ENCODE measurements around the gene SPEF2. TPM values are rescaled to one million over a fixed set of nuclear protein-coding genes. Genes with fewer than 3 reads are reported as not detected.

The SPEF2 gene
- polyA plus RNA-seq, 6 donors from 2014 or later = 0.61 to 2.1 (median 1.5) TPM; not detected in 1

DNA sequence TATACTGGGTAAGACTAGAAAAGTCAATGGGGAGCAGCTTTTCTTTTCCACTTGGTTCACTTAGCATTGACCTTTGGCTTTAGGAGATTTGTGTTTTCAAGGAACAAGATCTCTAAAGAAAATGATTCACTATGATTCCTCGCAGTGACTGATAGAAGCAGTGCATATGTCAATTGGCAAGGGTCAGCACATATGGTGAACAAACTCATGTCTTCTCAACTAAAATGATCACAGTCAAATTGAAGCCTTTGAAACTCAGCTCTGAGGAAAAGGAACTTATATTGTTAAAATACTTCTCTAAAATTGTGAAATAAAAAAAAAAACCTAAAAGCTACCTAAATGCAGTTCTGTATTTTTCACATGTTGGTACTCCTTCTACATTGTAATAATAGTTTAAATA is 195.9 kb downstream of the SPEF2 start:
- H3K27ac Mint-ChIP-seq = no peak overlapping the region
- ATAC-seq (ENCODE audit: low read depth in 2 of 2) = no peak
- no peak overlapping the region for H3K4me3 Mint-ChIP-seq

DNA sequence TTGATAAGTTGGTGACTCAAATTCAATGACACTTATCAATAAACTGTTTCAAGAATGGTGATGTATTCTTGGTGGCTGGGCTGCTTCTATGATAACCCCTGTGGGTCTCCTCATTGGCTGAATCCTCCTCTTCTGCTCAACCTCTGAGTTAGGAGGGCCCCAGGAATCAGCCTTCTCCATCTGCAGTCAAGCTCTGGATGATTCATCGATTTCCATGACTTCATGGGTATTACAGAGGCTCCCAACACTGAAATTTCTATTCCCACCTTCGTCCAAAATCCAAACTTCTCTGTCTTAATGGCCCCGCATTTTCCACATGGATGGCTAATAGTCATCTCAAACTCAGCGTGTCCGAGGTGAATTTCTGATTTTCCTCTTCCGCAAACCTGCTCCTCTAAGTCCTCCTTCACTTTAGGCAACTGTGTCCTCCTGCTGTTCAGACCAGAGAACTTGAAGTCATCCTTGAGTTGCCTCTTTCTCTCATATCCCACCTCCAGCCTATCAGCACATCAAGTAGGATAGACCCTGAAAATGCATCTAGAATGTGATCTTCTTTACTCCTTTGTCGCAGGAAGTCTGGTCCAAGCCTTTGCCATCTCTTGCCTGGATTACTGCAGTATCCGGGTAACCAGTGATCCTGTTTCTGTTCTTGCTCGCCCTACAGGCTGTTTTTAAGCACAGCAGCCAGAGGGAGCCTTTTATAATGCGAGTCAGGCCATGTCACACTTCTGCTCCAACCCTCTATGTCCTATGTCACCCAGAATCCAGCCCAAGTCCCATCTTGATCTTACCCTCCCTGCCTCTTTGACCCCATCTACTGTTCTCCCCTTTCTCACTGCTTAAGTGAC is 197.7 kb downstream of the SPEF2 start:
- Mint-ChIP-seq H3K4me3 (no peak overlapping the region), H3K27me3 (no peaks in the 10 kb centered on the region), H3K9me3 (no peaks in the 10 kb centered on the region), H3K27ac (no peak overlapping the region), H3K36me3 (no peaks in the 10 kb centered on the region), H3K4me1 (no peaks in the 10 kb centered on the region)
- no peak for ATAC-seq (ENCODE audit: low read depth in 2 of 2)
- DNase-seq = no peak

More for the DNA sequence above, 195.9 kb downstream of the SPEF2 start:
- Mint-ChIP-seq H3K27me3 (no peaks in the 10 kb centered on the region), H3K4me1 (no peaks in the 10 kb centered on the region), H3K9me3 (no peaks in the 10 kb centered on the region), H3K36me3 (no peaks in the 10 kb centered on the region)
- no peak for DNase-seq

DNA sequence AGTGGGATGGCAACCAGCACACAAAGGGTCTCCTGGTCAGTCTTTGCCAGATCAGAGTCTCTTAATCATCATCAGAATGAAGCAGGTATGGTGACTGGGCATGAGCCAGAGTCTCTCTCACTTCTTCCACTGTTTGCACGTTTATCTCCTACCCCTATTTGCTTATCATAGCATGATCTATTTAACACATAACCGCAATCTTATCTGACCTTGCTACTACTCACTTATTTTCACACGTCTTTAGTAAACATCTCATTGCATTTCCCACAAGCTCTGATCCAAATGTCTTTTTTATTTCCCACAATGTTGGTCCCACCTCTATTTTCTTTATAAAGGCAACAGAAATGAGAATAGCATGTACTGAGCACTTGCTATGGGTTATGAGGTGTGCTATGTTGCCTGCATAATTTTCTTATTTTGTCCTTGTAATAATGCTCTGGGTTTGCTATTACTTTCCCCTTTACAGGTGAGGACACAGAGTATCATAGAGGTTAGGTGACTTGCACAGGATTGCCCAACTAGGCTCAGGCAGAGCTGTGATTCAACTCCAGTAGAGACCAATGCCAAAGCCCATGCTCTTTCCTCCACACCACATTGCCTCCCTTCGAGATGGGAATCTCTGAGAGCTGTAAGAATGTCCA is 199.3 kb downstream of the SPEF2 start:
- Mint-ChIP-seq H3K27me3 (no peaks in the 10 kb centered on the region), H3K9me3 (no peaks in the 10 kb centered on the region), H3K4me1 (no peaks in the 10 kb centered on the region), H3K27ac (no peak overlapping the region), H3K36me3 (no peaks in the 10 kb centered on the region), H3K4me3 (no peak overlapping the region)
- ATAC-seq (ENCODE audit: low read depth in 2 of 2) (no peak), DNase-seq (no peak)

DNA sequence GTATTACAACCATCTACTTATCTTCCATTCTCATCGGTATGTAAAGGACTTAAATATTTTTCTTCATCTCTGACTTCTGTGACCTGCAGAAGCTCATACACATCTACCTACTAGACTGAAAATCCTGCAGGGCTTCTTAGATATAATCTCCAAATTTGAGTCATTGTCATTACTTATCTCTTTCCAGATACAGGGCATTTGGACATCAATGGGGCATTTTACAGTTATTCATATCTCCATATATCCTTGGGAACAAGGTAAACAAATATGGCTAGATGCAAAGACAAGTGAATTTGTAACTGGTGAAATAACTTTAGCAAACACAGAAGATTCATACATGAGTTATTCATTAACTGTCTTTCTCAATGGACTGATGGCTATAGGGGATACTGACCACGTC is 201.4 kb downstream of the SPEF2 start:
- Mint-ChIP-seq H3K27ac (peak overlapping the region in 1 of 6 donors; percentile 2), H3K4me3 (no peak overlapping the region), H3K9me3 (no peaks in the 10 kb centered on the region), H3K36me3 (no peaks in the 10 kb centered on the region), H3K27me3 (no peaks in the 10 kb centered on the region), H3K4me1 (no peaks in the 10 kb centered on the region)
- ATAC-seq (ENCODE audit: low read depth in 2 of 2) = no peak
- no peak for DNase-seq

DNA sequence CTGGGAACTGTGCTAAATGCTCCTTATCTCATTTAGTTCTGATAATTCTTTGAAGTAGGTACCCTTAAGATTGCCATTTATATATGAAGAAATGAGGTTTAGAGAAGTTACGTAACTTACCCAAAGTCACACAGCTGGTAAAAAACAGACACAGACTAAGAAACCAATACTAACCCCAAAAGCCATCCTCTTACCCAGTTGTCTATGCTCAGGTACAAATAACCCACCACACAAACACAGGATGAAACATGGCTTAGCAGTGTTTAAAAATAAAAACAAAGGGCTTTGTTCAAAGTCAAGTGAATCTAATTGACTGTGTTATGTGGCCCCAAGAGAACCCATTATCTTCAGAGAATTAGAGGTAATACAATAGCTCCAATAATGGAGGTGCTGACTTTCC is 202.0 kb downstream of the SPEF2 start:
- no peaks in the 10 kb centered on the region for H3K4me1 Mint-ChIP-seq
- no peaks in the 10 kb centered on the region for H3K27me3 Mint-ChIP-seq
- no peak for DNase-seq
- H3K9me3 Mint-ChIP-seq = no peaks in the 10 kb centered on the region
- no peaks in the 10 kb centered on the region for H3K36me3 Mint-ChIP-seq
- no peak overlapping the region for H3K4me3 Mint-ChIP-seq
- no peak overlapping the region for H3K27ac Mint-ChIP-seq
- no peak for ATAC-seq (ENCODE audit: low read depth in 2 of 2)

DNA sequence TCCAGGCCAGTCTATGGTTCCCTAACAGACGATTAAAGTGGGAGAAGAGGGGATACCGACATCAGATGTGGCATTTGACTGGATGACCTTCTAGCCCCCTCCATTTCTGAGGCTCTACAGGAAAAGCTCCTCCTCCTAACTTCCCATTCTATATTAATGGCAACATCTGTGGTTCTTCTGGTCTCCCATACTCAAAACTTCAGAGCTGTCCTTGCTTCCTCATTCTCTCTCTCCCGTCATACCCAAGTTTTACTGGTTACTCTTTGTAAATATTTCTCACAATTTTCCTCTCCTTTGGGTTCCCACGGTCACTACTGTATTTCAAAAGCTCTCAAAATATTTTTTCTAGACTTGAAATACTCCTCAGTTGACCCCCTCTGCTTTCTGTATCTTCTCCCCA is 203.1 kb downstream of the SPEF2 start:
- H3K4me1 Mint-ChIP-seq = no peaks in the 10 kb centered on the region
- no peaks in the 10 kb centered on the region for H3K36me3 Mint-ChIP-seq
- DNase-seq = no peak
- no peak overlapping the region for H3K4me3 Mint-ChIP-seq
- no peaks in the 10 kb centered on the region for H3K9me3 Mint-ChIP-seq
- ATAC-seq (ENCODE audit: low read depth in 2 of 2) = no peak
- H3K27ac Mint-ChIP-seq = peak overlapping the region in 1 of 6 donors; percentile 61
- no peaks in the 10 kb centered on the region for H3K27me3 Mint-ChIP-seq

DNA sequence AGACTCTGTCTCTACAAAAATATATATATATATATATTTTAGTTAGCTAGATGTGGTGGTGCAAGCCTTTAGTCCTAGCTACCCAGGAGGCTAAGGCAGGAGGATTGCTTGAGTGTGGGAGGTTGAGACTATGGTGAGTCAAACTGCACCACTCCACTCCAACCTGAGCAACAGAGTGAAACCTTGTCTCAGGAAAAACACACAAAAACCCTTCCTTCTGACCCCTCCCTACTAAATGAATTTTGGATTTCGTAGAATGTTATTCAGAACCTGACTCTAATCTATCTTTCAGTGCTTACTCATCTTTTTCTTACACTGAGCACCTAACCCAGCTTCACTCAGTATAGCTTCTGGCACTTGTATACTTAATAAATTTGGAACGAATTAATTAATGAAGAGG is 203.8 kb downstream of the SPEF2 start:
- DNase-seq = no peak
- Mint-ChIP-seq H3K9me3 (no peaks in the 10 kb centered on the region), H3K4me3 (no peak overlapping the region), H3K36me3 (no peaks in the 10 kb centered on the region), H3K27me3 (no peaks in the 10 kb centered on the region), H3K27ac (no peak overlapping the region), H3K4me1 (no peaks in the 10 kb centered on the region)
- no peak for ATAC-seq (ENCODE audit: low read depth in 2 of 2)

DNA sequence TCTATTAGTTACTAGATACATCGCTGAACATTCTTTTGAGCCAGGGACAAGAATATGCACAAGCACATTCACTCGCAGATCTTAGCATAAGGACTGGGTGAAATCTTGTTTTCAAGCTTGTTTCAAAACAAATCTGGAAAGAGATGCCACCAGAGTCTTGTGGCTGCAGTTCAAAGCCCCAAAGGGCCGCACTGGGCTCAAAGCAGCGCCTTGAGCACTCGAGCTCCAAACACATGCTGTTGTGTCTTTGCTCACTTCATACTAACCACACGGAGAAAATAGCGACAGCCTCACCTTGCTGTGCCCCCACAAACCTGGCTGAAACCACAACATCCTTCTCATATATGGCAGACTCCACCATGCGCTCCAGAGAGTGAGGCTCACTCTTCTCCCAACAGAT is 204.8 kb downstream of the SPEF2 start:
- Mint-ChIP-seq H3K4me3 (no peak overlapping the region), H3K9me3 (no peaks in the 10 kb centered on the region), H3K27me3 (no peaks in the 10 kb centered on the region), H3K36me3 (no peaks in the 10 kb centered on the region), H3K4me1 (no peaks in the 10 kb centered on the region), H3K27ac (peak overlapping the region in 1 of 6 donors; percentile 26)
- ATAC-seq (ENCODE audit: low read depth in 2 of 2) = no peak
- no peak for DNase-seq

DNA sequence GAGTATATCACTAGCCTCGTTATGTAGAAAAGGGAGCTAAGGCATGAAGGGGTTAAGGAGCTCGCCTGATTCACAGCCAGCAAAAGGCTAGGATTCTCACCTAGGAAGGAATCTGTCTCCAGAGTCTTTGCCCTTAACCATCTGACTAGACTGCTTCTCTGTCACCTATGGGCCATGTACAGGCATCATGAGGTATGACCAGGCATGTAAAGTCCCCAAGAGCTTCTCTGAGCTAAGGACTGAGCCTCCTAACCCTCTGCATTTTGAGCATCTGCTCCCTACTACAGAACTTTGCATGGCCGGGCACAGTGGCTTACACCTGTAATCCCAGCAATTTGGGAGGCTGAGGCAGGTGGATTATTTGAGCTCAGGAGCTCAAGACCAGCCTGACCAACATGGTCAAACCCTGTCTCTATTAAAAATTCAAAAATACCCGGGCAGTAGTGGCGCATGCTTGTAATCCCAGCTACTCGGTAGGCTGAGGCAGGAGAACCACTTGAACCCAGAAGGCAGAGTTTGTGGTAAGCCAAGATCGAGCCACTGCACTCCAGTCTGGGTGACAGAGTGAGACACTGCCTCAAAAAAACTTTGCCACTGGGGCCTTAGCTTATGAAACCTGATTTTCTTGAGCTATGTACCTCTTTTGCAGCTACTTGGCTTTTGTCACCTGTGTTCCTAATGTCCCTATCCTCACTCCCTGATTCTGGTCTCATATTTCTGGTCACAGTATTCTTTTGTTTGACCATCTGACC is 205.9 kb downstream of the SPEF2 start:
- H3K36me3 Mint-ChIP-seq = no peaks in the 10 kb centered on the region
- no peaks in the 10 kb centered on the region for H3K9me3 Mint-ChIP-seq
- ATAC-seq (ENCODE audit: low read depth in 2 of 2) (no peak), DNase-seq (no peak)
- no peaks in the 10 kb centered on the region for H3K4me1 Mint-ChIP-seq
- H3K27ac Mint-ChIP-seq = no peak overlapping the region
- no peaks in the 10 kb centered on the region for H3K27me3 Mint-ChIP-seq
- H3K4me3 Mint-ChIP-seq = no peak overlapping the region

DNA sequence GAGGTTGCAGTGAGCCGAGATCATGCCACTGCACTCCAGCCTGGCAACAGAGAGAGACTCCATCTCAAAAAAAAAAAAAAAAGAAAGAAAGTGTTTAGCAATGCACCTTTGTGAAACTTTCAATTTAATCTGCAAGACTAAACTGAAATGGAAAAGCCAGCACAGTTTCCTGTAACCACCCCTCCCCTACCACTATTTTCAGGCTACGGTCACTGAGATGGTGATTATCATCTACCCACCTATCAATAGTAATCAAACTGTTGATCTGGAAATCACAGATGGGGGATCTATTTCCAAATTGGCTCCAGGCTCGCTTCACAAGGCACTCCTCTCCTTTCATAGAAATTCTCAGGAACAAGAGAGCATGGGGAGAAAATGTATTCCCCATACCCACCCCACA is 208.4 kb downstream of the SPEF2 start:
- no peaks in the 10 kb centered on the region for H3K36me3 Mint-ChIP-seq
- no peak overlapping the region for H3K27ac Mint-ChIP-seq
- H3K4me3 Mint-ChIP-seq = no peak overlapping the region
- H3K4me1 Mint-ChIP-seq = no peaks in the 10 kb centered on the region
- H3K27me3 Mint-ChIP-seq = no peaks in the 10 kb centered on the region
- H3K9me3 Mint-ChIP-seq = no peaks in the 10 kb centered on the region
- ATAC-seq (ENCODE audit: low read depth in 2 of 2) (no peak), DNase-seq (no peak)

DNA sequence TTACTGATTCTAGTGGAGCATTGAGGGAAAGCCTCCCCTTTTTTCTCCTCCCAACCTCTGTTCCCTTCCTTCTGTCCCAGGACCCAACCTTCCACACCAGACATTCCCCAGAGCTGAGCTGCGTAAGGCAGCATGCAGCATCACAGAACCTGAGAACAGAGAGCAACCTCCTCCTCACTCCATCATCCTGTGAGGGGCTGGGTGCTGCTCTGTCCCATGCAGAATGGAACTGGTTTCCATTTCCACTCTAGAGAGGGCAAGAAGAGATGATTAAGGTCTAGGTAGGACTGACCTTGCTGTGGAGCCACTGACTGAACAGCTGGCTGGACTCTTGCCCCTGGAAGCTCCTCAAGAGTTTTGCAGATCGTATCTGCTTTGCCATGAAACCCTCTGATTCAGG is 208.9 kb downstream of the SPEF2 start:
- Mint-ChIP-seq H3K27ac (peak overlapping the region in 1 of 6 donors; percentile 89), H3K27me3 (no peaks in the 10 kb centered on the region), H3K4me1 (no peaks in the 10 kb centered on the region), H3K36me3 (no peaks in the 10 kb centered on the region), H3K9me3 (no peaks in the 10 kb centered on the region), H3K4me3 (no peak overlapping the region)
- ATAC-seq (ENCODE audit: low read depth in 2 of 2) (no peak), DNase-seq (no peak)

DNA sequence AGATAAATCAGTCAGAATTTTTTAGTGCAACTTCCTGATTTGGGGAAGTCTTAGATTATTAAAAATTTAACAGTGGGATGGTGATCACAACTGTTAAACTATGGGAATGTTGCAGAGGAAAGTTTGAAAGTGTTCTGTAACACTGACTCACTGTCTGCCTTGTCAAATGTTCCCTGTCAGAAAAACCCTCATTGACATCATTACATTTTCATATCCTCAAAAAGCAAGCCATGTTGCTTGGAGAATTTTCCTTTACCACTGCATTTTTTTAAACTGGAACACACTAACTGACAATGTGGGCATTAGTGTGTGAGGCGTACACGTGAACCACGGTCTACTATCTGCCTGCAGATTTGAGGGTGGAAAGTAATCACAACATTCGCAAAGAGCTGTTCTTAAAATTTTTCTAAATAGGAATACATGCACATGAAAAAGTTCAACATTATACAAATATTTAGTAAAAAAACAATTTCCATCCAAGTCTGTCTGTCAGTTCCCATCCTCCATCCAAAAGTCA is 210.5 kb downstream of the SPEF2 start:
- Mint-ChIP-seq H3K4me3 (no peak overlapping the region), H3K36me3 (no peaks in the 10 kb centered on the region), H3K27me3 (no peaks in the 10 kb centered on the region), H3K4me1 (no peaks in the 10 kb centered on the region), H3K27ac (no peak overlapping the region), H3K9me3 (no peaks in the 10 kb centered on the region)
- ATAC-seq (ENCODE audit: low read depth in 2 of 2) = no peak
- no peak for DNase-seq

DNA sequence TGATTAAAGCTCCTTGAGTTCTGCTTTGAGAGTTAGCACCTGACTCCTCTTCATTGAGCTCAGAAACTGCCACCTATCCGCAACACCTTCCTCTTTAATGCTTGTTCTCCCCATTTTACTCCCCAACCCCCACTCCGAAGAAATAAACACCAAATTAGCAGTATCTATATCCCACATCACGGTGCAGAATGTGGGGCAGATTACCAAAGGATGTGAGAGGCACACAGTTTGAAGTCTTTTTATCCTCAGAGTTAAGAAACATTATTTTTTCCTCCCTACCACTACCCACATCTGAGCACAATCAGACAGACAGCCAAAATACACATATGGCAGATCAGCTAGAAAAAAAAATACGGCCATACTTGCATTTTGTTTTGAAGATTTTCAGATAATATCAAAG is 212.9 kb downstream of the SPEF2 start:
- H3K9me3 Mint-ChIP-seq = no peaks in the 10 kb centered on the region
- no peaks in the 10 kb centered on the region for H3K4me1 Mint-ChIP-seq
- no peaks in the 10 kb centered on the region for H3K36me3 Mint-ChIP-seq
- DNase-seq (no peak), ATAC-seq (ENCODE audit: low read depth in 2 of 2) (no peak)
- H3K27me3 Mint-ChIP-seq = no peaks in the 10 kb centered on the region
- no peak overlapping the region for H3K27ac Mint-ChIP-seq
- no peak overlapping the region for H3K4me3 Mint-ChIP-seq

DNA sequence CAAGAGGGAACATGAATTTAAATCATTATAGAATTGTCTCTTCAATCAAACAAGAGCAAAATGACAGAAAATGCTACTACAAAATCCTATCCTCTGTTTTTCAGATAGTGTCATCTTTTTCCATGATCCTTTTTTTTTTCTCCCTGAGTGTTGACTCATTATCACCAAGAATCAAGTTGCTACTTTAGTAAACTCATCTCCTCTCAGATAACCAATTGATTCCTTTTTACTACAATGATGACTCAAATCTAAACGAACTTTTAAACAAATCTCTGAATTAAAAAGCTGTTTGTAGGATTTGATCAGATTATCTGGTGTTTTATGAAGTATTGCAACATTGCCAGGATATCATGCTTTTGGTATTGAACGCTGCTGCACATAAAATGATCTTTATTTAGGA is 215.1 kb downstream of the SPEF2 start:
- ATAC-seq (ENCODE audit: low read depth in 2 of 2) = no peak
- DNase-seq = no peak
- Mint-ChIP-seq H3K4me3 (no peak overlapping the region), H3K36me3 (no peaks in the 10 kb centered on the region), H3K4me1 (no peaks in the 10 kb centered on the region), H3K27me3 (no peaks in the 10 kb centered on the region), H3K9me3 (no peaks in the 10 kb centered on the region), H3K27ac (no peak overlapping the region)
